PFSK-1 (cell line): ENCODE measurements around the gene BTBD9.

Experiments used
- FOXP2 ChIP-seq: optimal IDR thresholded peaks from 2 replicates; pipeline ENCODE3; 2011; ENCODE audit warnings: borderline replicate concordance, control low read depth, inconsistent platforms; ENCODE audit not compliant: insufficient read depth; ENCODE audit errors: extremely low read length, extremely low read depth
- POLR2AphosphoS5 ChIP-seq: IDR thresholded peaks from 2 replicates; pipeline ENCODE4 v1.6.1; 2012; ENCODE audit warnings: low read depth, mild to moderate bottlenecking, control low read depth, low read length, moderate library complexity
- TF ChIP-seq, protein P1 (sequence below), 2 experiments: IDR thresholded peaks; 2 replicates each; pipeline versions ENCODE4 v1.6.1 to v1.8.0; 2011 to 2012; ENCODE audit warnings: low read depth in 2 of 2, low read length in 2 of 2, control low read depth in 1 of 2, inconsistent platforms in 1 of 2, mild to moderate bottlenecking in 1 of 2, moderate library complexity in 1 of 2; ENCODE audit not compliant: insufficient read depth in 1 of 2

DNA sequence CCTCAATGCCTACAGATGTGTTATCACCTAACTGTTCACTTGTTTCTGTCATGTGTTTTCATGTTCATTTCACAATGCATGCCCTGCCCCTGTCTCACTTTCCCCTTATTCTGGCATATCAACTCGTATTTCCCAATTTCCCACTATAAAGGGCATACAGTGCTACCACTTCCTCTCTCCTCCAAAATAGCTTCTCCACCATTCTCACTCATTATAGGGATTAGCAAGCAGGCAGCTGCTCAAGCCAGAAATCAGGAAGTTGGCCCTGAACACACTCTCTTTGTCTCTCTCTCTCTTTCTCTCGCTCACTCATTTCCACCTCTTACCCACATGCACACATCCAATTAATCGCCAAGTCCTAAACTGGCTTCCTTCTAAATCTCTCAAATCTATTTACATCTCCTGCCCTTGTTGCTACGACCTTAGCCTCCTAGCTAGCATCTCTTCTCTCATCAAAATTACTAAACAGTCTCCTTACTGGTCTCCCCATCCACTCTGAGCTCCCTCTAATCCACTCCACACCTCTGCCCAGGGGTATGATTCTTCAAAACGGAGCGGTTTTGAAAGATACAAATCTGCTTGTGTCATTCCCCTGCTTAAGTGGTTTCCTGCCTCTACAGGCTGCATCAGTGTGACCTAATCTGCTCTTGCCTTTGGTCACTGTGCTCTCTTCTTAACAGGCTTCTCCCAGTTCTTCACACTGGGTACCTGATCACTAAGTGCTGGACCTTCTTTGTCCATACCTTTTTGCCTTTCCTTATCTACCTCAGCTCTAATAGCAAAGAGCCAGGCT, 196.2 kb downstream of the BTBD9 start:
- TF ChIP-seq POLR2AphosphoS5 = no peak
- TF ChIP-seq, protein P1, sequence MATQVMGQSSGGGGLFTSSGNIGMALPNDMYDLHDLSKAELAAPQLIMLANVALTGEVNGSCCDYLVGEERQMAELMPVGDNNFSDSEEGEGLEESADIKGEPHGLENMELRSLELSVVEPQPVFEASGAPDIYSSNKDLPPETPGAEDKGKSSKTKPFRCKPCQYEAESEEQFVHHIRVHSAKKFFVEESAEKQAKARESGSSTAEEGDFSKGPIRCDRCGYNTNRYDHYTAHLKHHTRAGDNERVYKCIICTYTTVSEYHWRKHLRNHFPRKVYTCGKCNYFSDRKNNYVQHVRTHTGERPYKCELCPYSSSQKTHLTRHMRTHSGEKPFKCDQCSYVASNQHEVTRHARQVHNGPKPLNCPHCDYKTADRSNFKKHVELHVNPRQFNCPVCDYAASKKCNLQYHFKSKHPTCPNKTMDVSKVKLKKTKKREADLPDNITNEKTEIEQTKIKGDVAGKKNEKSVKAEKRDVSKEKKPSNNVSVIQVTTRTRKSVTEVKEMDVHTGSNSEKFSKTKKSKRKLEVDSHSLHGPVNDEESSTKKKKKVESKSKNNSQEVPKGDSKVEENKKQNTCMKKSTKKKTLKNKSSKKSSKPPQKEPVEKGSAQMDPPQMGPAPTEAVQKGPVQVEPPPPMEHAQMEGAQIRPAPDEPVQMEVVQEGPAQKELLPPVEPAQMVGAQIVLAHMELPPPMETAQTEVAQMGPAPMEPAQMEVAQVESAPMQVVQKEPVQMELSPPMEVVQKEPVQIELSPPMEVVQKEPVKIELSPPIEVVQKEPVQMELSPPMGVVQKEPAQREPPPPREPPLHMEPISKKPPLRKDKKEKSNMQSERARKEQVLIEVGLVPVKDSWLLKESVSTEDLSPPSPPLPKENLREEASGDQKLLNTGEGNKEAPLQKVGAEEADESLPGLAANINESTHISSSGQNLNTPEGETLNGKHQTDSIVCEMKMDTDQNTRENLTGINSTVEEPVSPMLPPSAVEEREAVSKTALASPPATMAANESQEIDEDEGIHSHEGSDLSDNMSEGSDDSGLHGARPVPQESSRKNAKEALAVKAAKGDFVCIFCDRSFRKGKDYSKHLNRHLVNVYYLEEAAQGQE (IDR thresholded peaks at IDR 0.05; ENCODE audit: insufficient read depth in 1 of 2, low read depth in 2 of 2, low read length in 2 of 2) = no peak
- no peak for TF ChIP-seq FOXP2
